T-cell (primary cell): ENCODE results near the gene KLHL26. TPM values are rescaled to one million over a fixed set of nuclear protein-coding genes. Genes with fewer than 3 reads are reported as not detected.

ENCODE experiments used
- ATAC-seq, 4 experiments: fragments of 200-7000 bp in 3 of 4; fragments of 150-1000 bp in 1 of 4; cut with Tn5 transposase; replicated peaks in 1 of 4; 1 replicate in 3 of 4; 2 replicates in 1 of 4; pipeline ENCODE4 v1.10.0; 2021; ENCODE audit warnings: moderate library complexity in 3 of 4, mild to moderate bottlenecking in 2 of 4, moderate number of reproducible peaks in 1 of 4
- CTCF ChIA-PET, 2 donors: fragments of 300-600 bp; sonication (Branson Sonifier 250); formaldehyde crosslinking; loops; one replicate each; lab custom pipeline; 2022; ENCODE audit warnings: antibody characterized with exemption in 2 of 2; lab: Charles Lee
- POLR2A ChIA-PET, 2 donors: fragments of 300-600 bp; sonication (Branson Sonifier 250); formaldehyde crosslinking; loops; one replicate each; lab custom pipeline; 2022; ENCODE audit warnings: antibody characterized with exemption in 2 of 2; lab: Charles Lee
- DNase-seq, 35 experiments: peaks; one replicate each; pipeline versions ENCODE4 v3.0.0 to v3.0.0-alpha.2; 2013 to 2023
- H3K27ac ChIP-seq: one replicate; pipeline ENCODE4 v1.5.1; 2013; ENCODE audit warnings: low read length
- H3K27me3 ChIP-seq, 2 experiments: replicated peaks in 1 of 2; 1 replicate in 1 of 2; 2 replicates in 1 of 2; pipeline versions ENCODE4 v1.6.1 to v1.7.0; 2013; ENCODE audit warnings: low read length in 1 of 2, mixed read lengths in 1 of 2; ENCODE audit not compliant: control insufficient read depth in 2 of 2, insufficient read depth in 2 of 2; ENCODE audit errors: extremely low read depth in 1 of 2
- H3K36me3 ChIP-seq, 2 donors: 1 replicate in 1 of 2; 2 replicates in 1 of 2; pipeline versions ENCODE4 v1.6.1 to v1.7.0; 2013; ENCODE audit warnings: low read length in 1 of 2; ENCODE audit not compliant: control insufficient read depth in 2 of 2, insufficient read depth in 1 of 2; ENCODE audit errors: extremely low read depth in 1 of 2
- H3K4me1 ChIP-seq, 2 experiments: 1 replicate in 1 of 2; 2 replicates in 1 of 2; pipeline versions ENCODE4 v1.6.1 to v1.7.0; 2013; ENCODE audit warnings: low read length in 2 of 2, mixed read lengths in 1 of 2; ENCODE audit not compliant: insufficient read depth in 2 of 2, control insufficient read depth in 1 of 2; ENCODE audit errors: extremely low read depth in 1 of 2
- H3K4me3 ChIP-seq, 2 donors: 1 replicate in 1 of 2; 2 replicates in 1 of 2; pipeline versions ENCODE4 v1.5.1 to v1.7.0; 2013; ENCODE audit warnings: mild to moderate bottlenecking in 2 of 2, low read length in 1 of 2, moderate library complexity in 1 of 2; ENCODE audit not compliant: control insufficient read depth in 1 of 2; ENCODE audit errors: extremely low read depth in 1 of 2
- H3K9me3 ChIP-seq: 2 replicates; pipeline ENCODE4 v1.7.0; 2013
- H3K27ac Mint-ChIP-seq, 2 donors: one replicate each; pipeline ENCODE4 v1.8.0; 2020 to 2021; ENCODE audit warnings: mild to moderate bottlenecking in 2 of 2, mixed read lengths in 2 of 2
- H3K27me3 Mint-ChIP-seq, 2 donors: one replicate each; pipeline ENCODE4 v1.8.0; 2021 to 2022; ENCODE audit warnings: mixed read lengths in 2 of 2
- H3K36me3 Mint-ChIP-seq: one replicate; pipeline ENCODE4 v1.8.0; 2021; ENCODE audit warnings: mixed read lengths
- H3K4me1 Mint-ChIP-seq, 3 donors: one replicate each; pipeline ENCODE4 v1.8.0; 2020 to 2022; ENCODE audit warnings: mixed read lengths in 3 of 3, mild to moderate bottlenecking in 1 of 3
- H3K4me3 Mint-ChIP-seq, 3 donors: one replicate each; pipeline ENCODE4 v1.8.0; 2020 to 2022; ENCODE audit warnings: mild to moderate bottlenecking in 3 of 3, mixed read lengths in 3 of 3, moderate library complexity in 3 of 3
- H3K9me3 Mint-ChIP-seq, 3 donors: one replicate each; pipeline ENCODE4 v1.8.0; 2020 to 2022; ENCODE audit warnings: mixed read lengths in 3 of 3
- WGBS: methylation state at CpG from one replicate; pipeline ENCODE4 v1.1.5; 2013; ENCODE audit warnings: missing lambda C conversion rate; ENCODE audit not compliant: insufficient coverage; 5-methylcytosine and 5-hydroxymethylcytosine counted together
- total RNA-seq, 35 experiments: library from RNA in 6 of 35; stranded (reverse) in 6 of 35; fragments of 120-200 nt in 1 of 35; gene quantifications; one replicate each; pipeline versions ENCODE4 v1.2.1 to v1.2.4 and lab custom pipeline; 2013 to 2026

Gene KLHL26
- total RNA-seq, 5 donors from 2014 or later (not counting 1 experiment from before 2014, with no cell fraction given) = 8.8 to 16.4 (median 14.1) TPM

- H3K4me3 ChIP-seq = no peak overlapping the region
- H3K9me3 ChIP-seq = no peaks in the 10 kb centered on the region
- H3K4me1 Mint-ChIP-seq = peaks cover 0 to 5% (median 3%) of the 10 kb centered on the region in 3 donors
- H3K4me1 ChIP-seq = peaks cover 0 to 3% of the 10 kb centered on the region in 2 experiments
- DNase-seq = no peak
- no peak overlapping the region for H3K4me3 Mint-ChIP-seq
- H3K9me3 Mint-ChIP-seq = no peaks in the 10 kb centered on the region
- ChIA-PET CTCF (interaction anchor here in 1 of 2 donors (0.7 kb wide), 1 partner anchor 22 kb away, joined by 3 read pairs; no protein-coding TSS in a partner anchor), POLR2A (interaction anchor here in 1 of 2 donors (0.5 kb wide), 1 partner anchor 52 kb away, joined by 3 read pairs; no protein-coding TSS in a partner anchor)
- H3K27ac ChIP-seq = no peak overlapping the region
- no peak overlapping the region for H3K27ac Mint-ChIP-seq
- H3K27me3 Mint-ChIP-seq = peaks cover 30 to 56% of the 10 kb centered on the region in 2 donors
- H3K27me3 ChIP-seq = peaks cover 5 to 69% of the 10 kb centered on the region in 2 experiments
- no peak for ATAC-seq
- no peaks in the 10 kb centered on the region for H3K36me3 Mint-ChIP-seq
- no peaks in the 10 kb centered on the region for H3K36me3 ChIP-seq
- WGBS = 95% methylated on average over 8 of the region's 13 CpGs
Observed at GRCh38 chr19:18618236-18618635, 18.6 kb upstream of the KLHL26 start.

- H3K9me3 Mint-ChIP-seq = no peaks in the 10 kb centered on the region
- H3K27me3 ChIP-seq = peaks cover 0 to 54% of the 10 kb centered on the region in 2 experiments
- ATAC-seq (no peak), DNase-seq (no peak)
- no peak overlapping the region for H3K27ac ChIP-seq
- no peaks in the 10 kb centered on the region for H3K36me3 ChIP-seq
- ChIA-PET POLR2A (no interaction called here), CTCF (no interaction called here)
- no peaks in the 10 kb centered on the region for H3K36me3 Mint-ChIP-seq
- H3K4me1 ChIP-seq = no peaks in the 10 kb centered on the region
- H3K4me1 Mint-ChIP-seq = no peaks in the 10 kb centered on the region
- H3K27me3 Mint-ChIP-seq = peaks cover 11 to 36% of the 10 kb centered on the region in 2 donors
- WGBS = 89% methylated on average over 8 of the region's 10 CpGs
- H3K4me3 Mint-ChIP-seq = no peak overlapping the region
- H3K27ac Mint-ChIP-seq = no peak overlapping the region
- H3K9me3 ChIP-seq = no peaks in the 10 kb centered on the region
- no peak overlapping the region for H3K4me3 ChIP-seq
Observed at GRCh38 chr19:18620311-18620710, 16.5 kb upstream of the KLHL26 start.

DNA sequence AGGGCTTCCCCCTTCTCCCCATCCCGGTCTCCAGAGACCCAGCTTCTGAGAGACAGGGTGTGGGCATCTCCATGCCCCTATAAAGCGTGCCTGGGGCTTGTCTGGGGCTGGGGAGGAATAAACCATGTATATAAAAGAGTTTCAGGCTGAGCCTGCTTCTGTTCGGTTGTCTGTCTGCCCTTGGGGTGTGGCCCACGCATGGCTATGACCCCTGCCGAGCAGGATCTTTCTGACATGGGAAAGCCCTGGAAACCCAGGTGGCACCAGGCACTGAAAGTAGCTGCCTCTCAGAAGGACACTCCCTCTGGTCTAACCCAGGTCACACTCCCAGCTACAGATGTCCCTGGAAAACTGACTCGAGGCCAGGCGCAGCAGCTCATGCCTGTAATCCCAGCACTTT is 15.9 kb upstream of the KLHL26 start:
- no peaks in the 10 kb centered on the region for H3K4me1 Mint-ChIP-seq
- ChIA-PET POLR2A (no interaction called here), CTCF (no interaction called here)
- no peak overlapping the region for H3K27ac Mint-ChIP-seq
- H3K27ac ChIP-seq = no peak overlapping the region
- DNase-seq (no peak), ATAC-seq (no peak)
- H3K36me3 Mint-ChIP-seq = no peaks in the 10 kb centered on the region
- no peaks in the 10 kb centered on the region for H3K9me3 Mint-ChIP-seq
- peaks cover 10 to 32% of the 10 kb centered on the region in 2 donors for H3K27me3 Mint-ChIP-seq
- H3K36me3 ChIP-seq = no peaks in the 10 kb centered on the region
- 82% methylated on average over 3 of the region's 7 CpGs for WGBS
- H3K4me1 ChIP-seq = no peaks in the 10 kb centered on the region
- H3K4me3 ChIP-seq = no peak overlapping the region
- no peak overlapping the region for H3K4me3 Mint-ChIP-seq
- H3K9me3 ChIP-seq = no peaks in the 10 kb centered on the region
- H3K27me3 ChIP-seq = peaks cover 0 to 48% of the 10 kb centered on the region in 2 experiments

- Histone ChIP-seq H3K36me3 (no peaks in the 10 kb centered on the region), H3K27ac (no peak overlapping the region), H3K27me3 (peaks cover 0 to 18% of the 10 kb centered on the region in 2 experiments), H3K9me3 (no peaks in the 10 kb centered on the region), H3K4me1 (no peaks in the 10 kb centered on the region), H3K4me3 (no peak overlapping the region)
- H3K4me3 Mint-ChIP-seq = no peak overlapping the region
- H3K4me1 Mint-ChIP-seq = no peaks in the 10 kb centered on the region
- CTCF ChIA-PET = no interaction called here
- ATAC-seq (no peak), DNase-seq (no peak)
- no peak overlapping the region for H3K27ac Mint-ChIP-seq
- no peaks in the 10 kb centered on the region for H3K36me3 Mint-ChIP-seq
- peaks cover 3 to 8% of the 10 kb centered on the region in 2 donors for H3K27me3 Mint-ChIP-seq
- H3K9me3 Mint-ChIP-seq = no peaks in the 10 kb centered on the region
- POLR2A ChIA-PET = no interaction called here
- WGBS = 70% methylated on average over 2 of the region's 2 CpGs
Observed at GRCh38 chr19:18626906-18627305, 9.9 kb upstream of the KLHL26 start.

DNA sequence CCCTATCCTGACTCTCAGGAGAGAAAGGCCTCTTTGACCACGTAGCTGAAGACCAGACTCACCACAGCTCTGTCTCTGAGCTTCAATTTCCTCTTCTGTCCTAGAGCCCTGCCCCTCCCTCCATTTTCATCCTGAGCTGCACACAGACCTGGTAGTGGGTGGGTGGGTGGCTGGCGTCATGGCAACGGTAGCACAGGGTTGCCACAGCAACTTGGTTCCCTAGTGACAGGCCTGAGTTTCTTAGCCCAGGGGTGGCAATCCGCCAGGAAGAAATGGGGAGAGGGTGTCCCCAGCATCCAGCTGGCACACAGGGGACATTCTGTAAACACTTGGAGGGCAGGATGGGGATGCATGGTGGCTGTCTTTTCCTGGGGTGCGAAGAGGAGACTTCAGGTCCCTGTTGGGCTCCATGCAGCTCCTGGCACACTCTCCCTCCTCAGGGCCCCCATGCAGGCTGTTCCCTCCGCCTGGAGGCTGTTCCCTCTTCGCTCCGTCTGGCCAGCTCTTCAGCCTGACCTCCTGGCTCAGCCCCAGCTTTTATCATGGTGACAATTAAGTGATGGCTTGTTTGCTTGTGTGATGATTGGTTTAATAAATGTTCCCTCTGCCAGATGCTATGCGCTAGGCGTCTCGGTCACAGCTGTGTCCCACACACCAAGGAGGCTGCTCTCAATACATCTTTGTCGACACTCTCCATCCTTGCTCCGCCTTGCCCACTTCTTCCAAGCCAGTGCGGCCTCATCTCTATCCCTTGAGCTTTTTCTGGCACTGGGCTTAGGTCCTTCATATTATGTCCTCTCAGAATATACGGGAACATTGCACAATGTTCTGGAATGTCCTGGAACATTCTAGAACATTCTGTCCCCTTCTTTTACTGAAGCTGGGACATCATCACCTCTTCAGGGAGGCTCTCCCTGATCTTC is 7.4 kb upstream of the KLHL26 start:
- no peak overlapping the region for H3K4me3 Mint-ChIP-seq
- H3K27me3 Mint-ChIP-seq = peaks cover 3 to 8% of the 10 kb centered on the region in 2 donors
- H3K27ac ChIP-seq = no peak overlapping the region
- no peak for DNase-seq
- POLR2A ChIA-PET = no interaction called here
- H3K4me1 Mint-ChIP-seq = no peaks in the 10 kb centered on the region
- no peaks in the 10 kb centered on the region for H3K9me3 ChIP-seq
- H3K9me3 Mint-ChIP-seq = no peaks in the 10 kb centered on the region
- no peaks in the 10 kb centered on the region for H3K36me3 ChIP-seq
- CTCF ChIA-PET = no interaction called here
- H3K27me3 ChIP-seq = peaks cover 0 to 14% of the 10 kb centered on the region in 2 experiments
- H3K36me3 Mint-ChIP-seq = no peaks in the 10 kb centered on the region
- ATAC-seq = no peak
- no peak overlapping the region for H3K27ac Mint-ChIP-seq
- 83% methylated on average over 9 of the region's 15 CpGs for WGBS
- no peaks in the 10 kb centered on the region for H3K4me1 ChIP-seq
- H3K4me3 ChIP-seq = no peak overlapping the region

DNA sequence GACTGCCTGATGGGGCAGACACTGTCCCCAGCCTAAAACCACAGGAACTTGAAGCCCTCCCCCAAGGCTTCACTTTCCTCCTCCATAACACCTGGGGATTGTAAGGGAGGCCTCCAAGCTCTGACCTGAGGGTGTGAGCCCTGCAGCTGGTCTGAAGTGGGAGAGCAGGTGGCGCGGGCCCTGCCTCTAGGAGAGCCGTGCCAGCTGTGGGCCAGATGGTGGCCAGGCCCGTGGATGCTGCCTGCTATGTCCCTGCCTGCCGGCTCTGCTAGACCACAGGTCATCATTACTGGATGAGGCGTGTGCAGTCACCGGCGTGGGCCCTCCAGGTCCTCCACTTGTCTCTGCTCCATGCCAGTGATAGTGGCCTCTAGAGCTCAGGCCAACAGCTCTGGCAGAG is 3.5 kb upstream of the KLHL26 start:
- ChIA-PET POLR2A (no interaction called here), CTCF (no interaction called here)
- DNase-seq (no peak), ATAC-seq (no peak)
- peaks cover 0 to 31% of the 10 kb centered on the region in 2 experiments for H3K4me1 ChIP-seq
- H3K36me3 ChIP-seq = no peaks in the 10 kb centered on the region
- peaks cover 0 to 14% of the 10 kb centered on the region in 2 experiments for H3K27me3 ChIP-seq
- Mint-ChIP-seq H3K9me3 (no peaks in the 10 kb centered on the region), H3K4me1 (peaks cover 26 to 30% (median 30%) of the 10 kb centered on the region in 3 donors), H3K27ac (no peak overlapping the region), H3K36me3 (no peaks in the 10 kb centered on the region), H3K27me3 (peaks cover 3 to 8% of the 10 kb centered on the region in 2 donors), H3K4me3 (no peak overlapping the region)
- 90% methylated on average over 8 of the region's 8 CpGs for WGBS
- H3K9me3 ChIP-seq = no peaks in the 10 kb centered on the region
- H3K4me3 ChIP-seq = no peak overlapping the region
- H3K27ac ChIP-seq = no peak overlapping the region
